ENCODE results near the gene KCNQ2. TPM values are rescaled to one million over a fixed set of nuclear protein-coding genes. Genes with fewer than 3 reads are reported as not detected.

KCNQ2 gene
- total RNA-seq, 1 donor from 2014 or later, result 0.89 TPM

DNA sequence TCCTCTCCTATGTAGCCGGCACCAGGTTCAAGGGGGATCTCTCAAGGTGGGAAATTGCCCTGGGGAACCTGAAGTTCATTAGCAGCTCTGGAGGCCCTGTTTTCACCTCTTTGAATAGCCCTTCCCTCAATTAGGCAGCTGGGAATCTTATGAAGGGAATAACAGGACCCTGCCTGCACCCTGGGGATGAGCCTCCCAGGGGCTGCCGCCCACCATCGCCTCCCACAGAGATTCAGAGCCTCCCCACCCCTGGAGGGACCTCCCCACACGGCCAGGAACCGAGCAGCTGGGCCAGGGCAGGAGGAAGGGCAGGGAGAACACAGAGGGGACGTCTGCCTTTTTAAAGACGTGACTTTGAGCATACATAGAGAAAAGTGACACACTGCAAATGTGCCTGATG lies 31.1 kb upstream of the KCNQ2 start:
- ATAC-seq (ENCODE audit: poor library complexity), result no peak
- no peak for DNase-seq
- intact Hi-C loops (cut with DNase I), result no loop called here

- intact Hi-C loops (cut with DNase I), result no loop called here
- DNase-seq, result peak; percentile 42
- ATAC-seq (ENCODE audit: poor library complexity), result no peak
Observed at GRCh38 chr20:63502671-63503172, 30.3 kb upstream of the KCNQ2 start.

- intact Hi-C loops (cut with DNase I), result no loop called here
- ATAC-seq (ENCODE audit: poor library complexity) (peak; percentile 65), DNase-seq (peak; percentile 83)
Observed at GRCh38 chr20:63501818-63502670, 29.6 kb upstream of the KCNQ2 start.

GRCh38 chr20:63500902-63501817 lies 28.7 kb upstream of the KCNQ2 start:
- DNase-seq (peak; percentile 40), ATAC-seq (ENCODE audit: poor library complexity) (no peak)
- intact Hi-C loops (cut with DNase I), result no loop called here

- peak; percentile 40 for ATAC-seq (ENCODE audit: poor library complexity)
- peak; percentile 61 for DNase-seq
- intact Hi-C loops (cut with DNase I), result no loop called here
Observed at GRCh38 chr20:63500151-63500901, 27.9 kb upstream of the KCNQ2 start.

DNA sequence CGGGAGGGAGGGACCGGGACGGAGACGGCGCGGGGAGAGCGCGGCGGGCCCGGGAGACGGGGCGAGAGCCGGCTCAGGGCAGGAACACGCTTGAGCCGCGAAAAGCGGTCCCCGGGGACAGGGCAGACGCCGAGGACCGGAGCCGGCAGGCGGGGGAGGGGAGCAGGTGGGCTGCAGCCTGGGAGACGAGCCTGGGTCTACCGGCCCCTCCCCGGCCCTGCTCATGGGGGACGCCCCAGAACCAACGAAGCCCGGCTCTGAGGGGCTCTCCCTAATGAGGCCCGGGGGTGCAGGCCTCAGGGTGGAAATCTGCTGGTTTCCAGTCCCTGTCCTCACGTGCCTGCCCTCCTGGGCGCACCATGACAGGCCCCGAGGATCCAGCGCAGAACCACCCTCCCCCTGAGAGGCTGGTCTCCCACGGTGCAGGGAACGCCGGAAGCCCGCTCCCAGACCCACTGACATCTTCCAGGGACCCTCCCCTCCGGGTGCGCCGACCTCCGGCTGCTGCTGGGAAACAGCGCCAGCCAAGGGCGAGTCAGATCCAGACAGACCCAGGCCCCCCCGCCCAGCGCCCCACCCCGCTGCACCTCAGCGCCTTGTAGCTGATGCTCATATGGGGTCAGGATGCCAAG lies 27.0 kb upstream of the KCNQ2 start:
- intact Hi-C loops (cut with DNase I), result no loop called here
- ATAC-seq (ENCODE audit: poor library complexity) (no peak), DNase-seq (peak; percentile 33)

DNA sequence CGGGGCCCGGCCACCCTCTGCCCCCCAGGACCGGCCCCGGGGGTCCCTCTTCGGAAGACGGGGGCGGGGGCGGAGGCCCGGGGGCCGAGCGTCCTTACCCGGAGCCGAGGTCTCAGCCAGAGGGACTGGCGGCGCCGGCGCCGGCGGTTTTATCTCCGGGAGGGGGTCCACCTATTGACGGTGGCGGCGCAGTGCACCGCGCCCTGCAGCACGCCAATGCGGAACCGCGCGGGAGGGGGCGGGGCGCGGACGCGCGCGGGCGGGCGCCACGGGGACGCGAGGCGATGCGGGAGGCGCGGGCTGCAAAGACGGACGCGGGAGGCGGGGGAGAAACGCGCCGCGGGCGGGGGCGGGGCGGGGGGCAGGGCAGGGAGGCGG lies 26.5 kb upstream of the KCNQ2 start, which contains the start of gene EEF1A2:
Gene EEF1A2 (minus strand): TSS at position 124 of the 378 bp plus-strand sequence. CDS start 1,320 bp downstream, outside the sequence.
- intact Hi-C loops (cut with DNase I), result no loop called here
- ATAC-seq (ENCODE audit: poor library complexity) (peak; percentile 15), DNase-seq (peak; percentile 76)

DNA sequence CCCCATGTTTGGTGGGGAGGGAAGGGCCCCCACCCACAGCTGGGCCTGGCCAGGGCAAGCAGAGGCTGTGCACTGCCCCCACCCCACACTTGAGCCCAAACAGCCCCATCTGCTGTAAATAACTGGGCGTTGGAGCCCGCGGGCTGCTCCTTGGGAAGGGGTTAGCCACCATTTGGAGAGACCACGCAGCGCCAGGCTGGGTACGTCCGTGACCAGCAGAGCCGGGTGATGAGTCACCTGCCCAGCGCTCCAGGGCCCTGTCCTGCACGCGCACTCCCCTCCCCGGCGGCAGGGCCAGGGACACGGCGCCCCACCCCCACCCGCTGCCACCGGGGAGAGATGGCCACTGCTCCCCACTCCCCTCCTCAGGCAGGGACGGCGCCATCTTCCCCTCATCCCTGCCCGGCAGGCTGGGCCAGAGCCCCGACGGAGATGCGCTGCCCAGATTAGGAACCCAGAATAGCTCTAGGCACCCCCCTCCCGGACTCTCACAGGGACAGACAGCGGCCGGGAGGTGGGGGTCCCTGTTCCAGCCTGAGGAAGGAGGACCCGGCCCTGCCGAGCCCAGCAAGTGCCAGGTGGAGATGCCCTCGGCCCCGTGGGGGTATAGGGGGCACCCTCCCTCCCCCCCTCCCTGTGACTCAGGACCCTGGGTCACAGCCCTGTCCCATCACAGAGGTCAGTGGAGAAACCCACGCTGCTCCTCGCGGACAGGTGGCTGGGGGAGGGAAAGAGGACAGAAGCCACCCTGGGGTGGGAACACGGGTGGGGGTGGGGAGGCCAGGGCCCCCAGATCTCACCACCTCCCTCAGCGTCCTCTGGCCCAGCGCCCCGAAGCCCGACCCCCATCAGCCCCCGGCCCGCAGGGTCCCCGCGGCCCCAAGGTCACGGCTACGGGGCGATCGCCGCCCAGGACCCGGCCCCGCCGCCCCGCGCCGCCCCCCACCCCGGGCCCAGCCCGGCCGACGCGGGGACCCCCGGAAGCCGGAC lies 25.8 kb upstream of the KCNQ2 start:
- intact Hi-C loops (cut with DNase I), result no loop called here
- DNase-seq (peak; percentile 75), ATAC-seq (ENCODE audit: poor library complexity) (peak; percentile 44)

DNA sequence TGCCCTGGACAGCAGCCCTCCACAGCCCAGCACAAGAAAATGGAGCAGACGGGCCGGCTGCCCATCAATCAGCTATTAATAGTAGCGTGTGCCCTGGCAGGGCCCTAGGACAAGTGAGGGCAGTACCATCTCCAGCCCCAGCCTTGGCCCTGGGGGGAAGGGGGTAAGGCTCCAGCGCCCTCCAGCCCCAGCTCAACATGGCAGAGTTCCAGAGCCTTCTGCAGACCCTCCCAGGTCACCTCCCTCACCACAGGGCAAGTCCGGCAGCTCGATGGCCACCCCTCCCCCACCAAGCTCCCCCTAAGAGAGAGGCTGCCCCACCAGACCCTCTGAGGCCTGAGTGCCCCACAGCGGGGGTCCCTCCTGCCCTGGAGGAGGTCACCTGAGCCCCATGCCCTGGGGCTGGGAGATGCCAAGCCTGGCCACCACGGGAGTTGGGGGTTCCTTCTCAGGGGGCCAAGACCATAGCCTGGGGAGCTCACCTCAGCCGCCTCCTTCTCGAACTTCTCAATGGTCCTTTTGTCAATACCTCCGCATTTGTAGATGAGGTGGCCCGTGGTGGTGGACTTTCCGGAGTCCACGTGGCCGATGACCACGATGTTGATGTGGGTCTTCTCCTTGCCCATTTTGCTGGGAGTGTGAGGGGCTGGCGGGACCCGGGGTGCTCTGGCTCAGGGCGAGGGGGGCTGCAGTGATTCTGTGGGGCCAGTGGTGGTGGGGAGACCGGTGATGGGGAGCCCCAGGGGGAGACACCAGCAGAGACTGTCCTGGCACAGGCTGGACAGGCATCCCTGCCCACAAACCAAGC lies 24.9 kb upstream of the KCNQ2 start:
- peak; percentile 76 for DNase-seq
- intact Hi-C loops (cut with DNase I), result no loop called here
- peak; percentile 61 for ATAC-seq (ENCODE audit: poor library complexity)

DNA sequence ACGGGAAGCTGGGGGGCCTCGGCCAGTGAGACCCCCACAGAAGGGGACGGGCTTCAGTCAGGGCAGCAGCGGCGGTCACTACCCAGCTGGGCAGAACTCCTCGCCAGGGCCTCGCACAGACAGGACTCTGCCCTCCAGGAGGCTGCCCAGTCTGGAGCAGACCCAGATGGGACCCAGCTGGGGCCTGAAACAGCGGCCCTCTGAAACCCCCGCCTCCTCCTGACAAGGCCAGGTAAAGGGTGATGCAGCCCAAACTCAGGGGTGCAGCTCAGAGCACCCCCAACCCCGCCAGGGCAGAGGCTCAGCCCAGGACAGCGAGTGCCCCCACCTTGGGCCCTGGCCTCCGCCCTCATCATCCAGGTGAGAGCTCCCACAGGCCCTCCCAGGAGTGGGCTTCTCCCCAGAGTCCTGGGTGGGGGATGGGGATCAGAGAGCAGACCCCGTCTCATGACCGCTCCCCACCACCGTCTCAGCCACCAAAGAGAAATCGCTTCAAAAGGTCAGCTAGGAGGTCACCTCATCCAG lies 24.2 kb upstream of the KCNQ2 start:
- DNase-seq (peak; percentile 37), ATAC-seq (ENCODE audit: poor library complexity) (no peak)

DNA sequence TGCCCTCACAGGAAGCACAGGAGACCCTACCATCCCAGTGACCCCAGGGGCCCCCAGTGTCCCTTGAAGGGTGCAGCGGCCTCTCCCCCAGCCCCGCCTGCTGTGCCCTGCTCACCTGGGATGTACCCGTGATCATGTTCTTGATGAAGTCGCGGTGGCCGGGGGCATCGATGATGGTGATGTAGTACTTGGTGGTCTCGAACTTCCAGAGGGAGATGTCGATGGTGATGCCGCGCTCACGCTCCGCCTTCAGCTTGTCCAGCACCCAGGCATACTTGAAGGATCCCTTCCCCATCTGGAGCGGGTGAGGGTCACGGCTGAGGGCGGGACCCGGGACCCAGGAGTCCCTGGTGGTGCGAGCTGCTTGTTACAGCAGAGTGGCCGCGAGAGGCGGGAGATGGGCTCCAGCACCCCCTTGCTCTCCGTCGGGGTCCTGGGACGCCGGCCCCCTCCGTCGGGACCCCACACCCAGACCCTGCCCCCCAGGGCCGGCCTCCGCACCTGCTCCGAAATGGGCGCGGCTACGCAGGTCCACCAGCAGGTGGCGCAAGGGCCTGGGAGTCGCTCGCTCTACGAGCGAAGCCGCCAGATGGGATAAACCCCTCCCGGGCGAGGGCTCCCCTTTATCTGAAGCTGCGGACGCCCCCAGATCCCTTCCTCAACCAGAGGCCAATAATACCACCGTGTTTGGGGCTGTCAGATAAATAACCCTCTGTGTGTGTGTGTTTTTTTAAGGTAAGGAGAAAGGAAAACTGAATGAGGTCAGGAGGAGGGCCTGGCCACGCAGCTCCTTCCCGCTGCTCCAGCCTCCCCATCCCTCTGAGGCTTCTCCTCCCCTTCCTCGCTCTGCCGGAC lies 23.5 kb upstream of the KCNQ2 start:
- intact Hi-C loops (cut with DNase I), result no loop called here
- DNase-seq (peak; percentile 79), ATAC-seq (ENCODE audit: poor library complexity) (peak; percentile 46)

More for the DNA sequence above, 24.2 kb upstream of the KCNQ2 start:
- intact Hi-C loops (cut with DNase I), result no loop called here

DNA sequence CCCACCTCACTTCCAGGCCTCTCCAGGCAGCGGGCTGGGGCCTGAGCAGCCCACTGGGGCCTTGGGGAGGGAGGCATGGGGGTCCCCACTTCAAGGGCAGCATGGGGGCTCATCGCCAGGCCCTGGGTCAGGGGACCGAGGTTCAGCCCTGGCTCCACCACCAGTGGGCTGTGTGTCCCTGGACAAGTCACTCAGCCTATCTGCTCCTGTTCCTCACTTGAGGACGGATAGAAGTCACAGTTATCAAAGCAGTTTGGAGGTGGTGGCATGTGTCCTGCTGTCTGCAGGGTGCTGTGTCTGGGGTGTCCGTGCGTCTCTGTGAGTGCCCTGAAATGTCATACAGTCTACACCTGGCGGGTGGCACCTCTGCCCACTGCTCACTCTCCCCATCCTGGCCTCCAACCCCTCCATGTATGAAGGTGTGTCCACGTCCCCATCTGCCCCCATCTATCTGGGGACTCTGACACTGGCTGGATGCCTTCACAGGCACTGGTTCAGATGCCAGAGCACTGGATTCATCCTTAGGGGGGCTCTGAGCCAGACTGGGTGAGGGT lies 22.8 kb upstream of the KCNQ2 start:
- no peak for ATAC-seq (ENCODE audit: poor library complexity)
- intact Hi-C loops (cut with DNase I), result no loop called here
- DNase-seq, result peak; percentile 20

GRCh38 chr20:63494420-63495166 lies 22.1 kb upstream of the KCNQ2 start:
- no peak for ATAC-seq (ENCODE audit: poor library complexity)
- DNase-seq, result peak; percentile 36
- intact Hi-C loops (cut with DNase I), result no loop called here

GRCh38 chr20:63494084-63494419 lies 21.6 kb upstream of the KCNQ2 start:
- no peak for ATAC-seq (ENCODE audit: poor library complexity)
- no peak for DNase-seq
- intact Hi-C loops (cut with DNase I), result no loop called here

Measured in Right ventricle myocardium superior (tissue), 1 donor.